ENCODE measurements around the gene GABRB2. TPM values are rescaled to one million over a fixed set of nuclear protein-coding genes. Genes with fewer than 3 reads are reported as not detected.

The GABRB2 gene
- total and polyA plus RNA-seq, 7 donors, result 0.04 to 0.36 (median 0.14) TPM

GRCh38 chr5:161376034-161376433 lies 170.5 kb downstream of the GABRB2 start:
- DNase-seq (no peak), ATAC-seq (no peak)
- no peaks in the 10 kb centered on the region for H3K36me3 ChIP-seq (ENCODE audit: insufficient read depth in 1 of 2, low read depth in 1 of 2)
- H3K4me1 ChIP-seq, result no peaks in the 10 kb centered on the region
- H3K27me3 ChIP-seq (ENCODE audit: insufficient read depth in 3 of 3, low read length in 2 of 3), result no peaks in the 10 kb centered on the region
- TF ChIP-seq CTCF (IDR thresholded peaks at IDR 0.05), result no peak
- H3K9me3 ChIP-seq, result no peaks in the 10 kb centered on the region
- no peak overlapping the region for H3K4me3 ChIP-seq
- intact Hi-C loops (cut with DNase I), result no loop called here
- WGBS, 3 donors, result 94 to 98% (median 94%) methylated on average over 1 of the region's 1 CpG
- H3K27ac ChIP-seq, result no peak overlapping the region

GRCh38 chr5:161373345-161373707 lies 173.2 kb downstream of the GABRB2 start:
- H3K4me3 ChIP-seq, result no peak overlapping the region
- no peak overlapping the region for H3K27ac ChIP-seq
- H3K36me3 ChIP-seq (ENCODE audit: insufficient read depth in 1 of 2, low read depth in 1 of 2), result no peaks in the 10 kb centered on the region
- ATAC-seq (no peak), DNase-seq (no peak)
- intact Hi-C loops (cut with DNase I), result no loop called here
- TF ChIP-seq CTCF (IDR thresholded peaks at IDR 0.05), result no peak
- H3K9me3 ChIP-seq, result no peaks in the 10 kb centered on the region
- H3K4me1 ChIP-seq, result no peaks in the 10 kb centered on the region
- no peaks in the 10 kb centered on the region for H3K27me3 ChIP-seq (ENCODE audit: insufficient read depth in 3 of 3, low read length in 2 of 3)

GRCh38 chr5:161372682-161373344 lies 173.7 kb downstream of the GABRB2 start:
- WGBS, 3 donors, result 32 to 34% (median 33%) methylated on average over 2 of the region's 2 CpGs
- ATAC-seq, result no peak
- no peak overlapping the region for H3K4me3 ChIP-seq
- H3K9me3 ChIP-seq, result no peaks in the 10 kb centered on the region
- no peaks in the 10 kb centered on the region for H3K36me3 ChIP-seq (ENCODE audit: insufficient read depth in 1 of 2, low read depth in 1 of 2)
- no peaks in the 10 kb centered on the region for H3K27me3 ChIP-seq (ENCODE audit: insufficient read depth in 3 of 3, low read length in 2 of 3)
- TF ChIP-seq CTCF (IDR thresholded peaks at IDR 0.05), result no peak
- H3K4me1 ChIP-seq, result no peaks in the 10 kb centered on the region
- no peak for DNase-seq
- intact Hi-C loops (cut with DNase I), result no loop called here
- no peak overlapping the region for H3K27ac ChIP-seq

- H3K36me3 ChIP-seq (ENCODE audit: insufficient read depth in 1 of 2, low read depth in 1 of 2), result no peaks in the 10 kb centered on the region
- H3K4me1 ChIP-seq, result no peaks in the 10 kb centered on the region
- no peak for TF ChIP-seq CTCF (IDR thresholded peaks at IDR 0.05)
- ATAC-seq, result no peak
- WGBS, 3 donors, result 37 to 52% (median 45%) methylated on average over 3 of the region's 3 CpGs
- H3K27ac ChIP-seq, result no peak overlapping the region
- intact Hi-C loops (cut with DNase I), result no loop called here
- no peaks in the 10 kb centered on the region for H3K9me3 ChIP-seq
- no peak for DNase-seq
- no peaks in the 10 kb centered on the region for H3K27me3 ChIP-seq (ENCODE audit: insufficient read depth in 3 of 3, low read length in 2 of 3)
- no peak overlapping the region for H3K4me3 ChIP-seq
These were observed 177.5 kb downstream of the GABRB2 start for GRCh38 chr5:161369022-161369421.

GRCh38 chr5:161358446-161358845 lies 188.1 kb downstream of the GABRB2 start:
- intact Hi-C loops (cut with DNase I), result no loop called here
- 83 to 89% (median 83%) methylated on average over 2 of the region's 2 CpGs for WGBS, 3 donors
- no peaks in the 10 kb centered on the region for H3K27me3 ChIP-seq (ENCODE audit: insufficient read depth in 3 of 3, low read length in 2 of 3)
- H3K36me3 ChIP-seq (ENCODE audit: insufficient read depth in 1 of 2, low read depth in 1 of 2), result no peaks in the 10 kb centered on the region
- H3K9me3 ChIP-seq, result no peaks in the 10 kb centered on the region
- ATAC-seq, result no peak
- no peaks in the 10 kb centered on the region for H3K4me1 ChIP-seq
- TF ChIP-seq CTCF (IDR thresholded peaks at IDR 0.05), result no peak
- DNase-seq, result no peak
- no peak overlapping the region for H3K27ac ChIP-seq
- H3K4me3 ChIP-seq, result no peak overlapping the region

Data from psoas muscle (tissue), 8 donors.